GM18861 (cell line): ENCODE measurements around the gene KRT85.
A peak's percentile ranks its signal among the peaks of the same experiment; 100 is the strongest.
"Not testable (repeated sequence)": the region's sequence is repeated elsewhere in the genome, so short reads cannot be mapped to it uniquely, and the experiment has no call there.

Source experiments
- ATAC-seq: cut with Tn5 transposase; IDR thresholded peaks from one replicate; pipeline ENCODE4 v1.9.1; 2021; ENCODE audit not compliant: unreplicated experiment

KRT85 gene

GRCh38 chr12:52350786-52351185 lies 16.5 kb downstream of the KRT85 start:
- no peak for ATAC-seq

- ATAC-seq, result no peak
Observed at GRCh38 chr12:52350021-52350620, 17.2 kb downstream of the KRT85 start.

- no peak for ATAC-seq
Observed at GRCh38 chr12:52349196-52349595, 18.1 kb downstream of the KRT85 start.

GRCh38 chr12:52347551-52348510 lies 19.4 kb downstream of the KRT85 start:
- no peak for ATAC-seq

- ATAC-seq, result no peak
Observed at GRCh38 chr12:52347016-52347415, 20.3 kb downstream of the KRT85 start.

GRCh38 chr12:52346593-52346992 lies 20.7 kb downstream of the KRT85 start:
- peak; percentile 64 for ATAC-seq

GRCh38 chr12:52345041-52345440 lies 22.2 kb downstream of the KRT85 start:
- ATAC-seq, result not testable (repeated sequence)

- ATAC-seq, result no peak
Observed at GRCh38 chr12:52344111-52344510, 23.2 kb downstream of the KRT85 start.

GRCh38 chr12:52343550-52343949 lies 23.7 kb downstream of the KRT85 start:
- no peak for ATAC-seq

GRCh38 chr12:52342781-52343490 lies 24.3 kb downstream of the KRT85 start:
- ATAC-seq, result no peak

- no peak for ATAC-seq
Observed at GRCh38 chr12:52341066-52341580, 26.2 kb downstream of the KRT85 start.

- ATAC-seq, result no peak
Observed at GRCh38 chr12:52338241-52338960, 28.9 kb downstream of the KRT85 start.

GRCh38 chr12:52337054-52337453 lies 30.2 kb downstream of the KRT85 start:
- no peak for ATAC-seq

GRCh38 chr12:52336641-52337040 lies 30.6 kb downstream of the KRT85 start:
- ATAC-seq, result no peak

- no peak for ATAC-seq
Observed at GRCh38 chr12:52335598-52336262, 31.6 kb downstream of the KRT85 start.

- no peak for ATAC-seq
Observed at GRCh38 chr12:52334185-52334584, 33.1 kb downstream of the KRT85 start.

GRCh38 chr12:52333321-52333720 lies 34.0 kb downstream of the KRT85 start:
- ATAC-seq, result no peak

- ATAC-seq, result no peak
Observed at GRCh38 chr12:52332381-52332780, 34.9 kb downstream of the KRT85 start.

- ATAC-seq, result no peak
Observed at GRCh38 chr12:52331833-52332232, 35.4 kb downstream of the KRT85 start.

GRCh38 chr12:52331039-52331438 lies 36.2 kb downstream of the KRT85 start:
- ATAC-seq, result no peak
